ENCODE data around the gene KCNQ1OT1. TPM values are rescaled to one million over a fixed set of nuclear protein-coding genes. Genes with fewer than 3 reads are reported as not detected.

The KCNQ1OT1 gene
- total RNA-seq, 4 donors from 2014 or later = 0.16 to 0.61 (median 0.30) TPM

DNA sequence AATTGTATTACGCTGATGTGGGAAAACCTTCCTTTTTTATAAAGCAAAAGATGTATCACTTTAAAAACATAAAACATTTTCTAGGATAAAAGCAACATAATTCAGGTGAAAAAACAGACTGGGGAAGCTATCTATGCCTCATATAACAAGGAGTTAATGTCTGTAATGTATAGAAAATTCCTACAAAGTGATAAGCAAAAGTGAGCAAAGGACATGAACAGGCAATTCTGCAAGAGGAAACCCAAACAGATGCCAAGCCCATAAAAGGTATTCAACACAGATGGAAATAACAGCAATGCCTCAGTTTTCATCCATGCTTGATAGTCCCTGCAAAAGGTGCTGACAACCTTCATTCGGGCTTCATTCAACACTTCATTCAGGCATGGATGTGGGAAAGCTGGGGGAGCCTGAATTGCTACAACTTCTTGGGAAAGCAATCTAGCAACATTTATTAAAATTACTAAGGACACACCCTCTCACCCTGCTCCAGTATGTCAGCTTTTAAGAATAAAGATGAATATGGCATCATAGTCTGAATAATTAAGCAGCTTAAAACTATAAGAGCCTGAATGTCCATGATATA lies 39.3 kb downstream of the KCNQ1OT1 start:
- Histone ChIP-seq H3K9me3 (no peaks in the 10 kb centered on the region), H3K4me3 (no peak overlapping the region), H3K27ac (no peak overlapping the region), H3K36me3 (no peaks in the 10 kb centered on the region), H3K4me1 (peaks cover 0 to 11% of the 10 kb centered on the region in 2 donors), H3K27me3 (no peaks in the 10 kb centered on the region)
- DNase-seq (no peak), ATAC-seq (no peak)
- in situ Hi-C loops (cut with MboI; ENCODE audit: low sequenced_read_pairs in 4 of 4) (no loop called here), intact Hi-C loops (cut with DNase I; ENCODE audit: low total_unique reads) (no loop called here)
- TF ChIP-seq CTCF (IDR thresholded peaks at IDR 0.05 in 4 of 5, conservative IDR thresholded peaks at IDR 0.05 in 1 of 5) = no peak
- no peak for TF ChIP-seq POLR2A (IDR thresholded peaks at IDR 0.05)

DNA sequence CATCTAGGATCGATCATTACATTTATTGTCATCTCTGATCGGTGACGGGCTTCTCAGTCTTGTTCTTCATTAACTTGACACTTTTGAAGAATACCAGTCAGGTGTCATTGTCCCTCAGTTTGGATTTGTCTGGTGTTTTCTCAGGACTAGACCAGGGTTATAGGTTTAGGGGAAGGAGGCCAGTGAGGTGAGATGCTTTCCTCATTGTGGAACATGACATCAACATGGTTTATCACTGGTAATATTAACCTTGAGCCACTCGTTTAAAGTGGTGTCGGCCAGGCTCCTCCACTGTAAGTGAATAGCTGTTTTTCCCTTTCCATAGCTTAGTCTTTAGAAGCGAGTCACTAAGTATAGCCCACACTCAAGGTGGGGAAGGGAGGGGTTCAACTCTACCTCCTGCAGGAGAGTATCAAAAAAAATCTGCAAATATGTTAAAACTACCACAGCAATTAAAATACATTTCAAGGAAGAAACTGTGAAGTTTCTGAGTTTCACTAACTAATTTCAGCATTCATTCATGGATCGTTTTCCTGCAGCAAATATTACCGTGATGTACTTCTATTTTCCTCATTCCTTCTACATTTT lies 42.0 kb downstream of the KCNQ1OT1 start:
- intact Hi-C loops (cut with DNase I; ENCODE audit: low total_unique reads) = loop anchor here (10.0 kb wide), 1 partner anchor 117 kb away; no protein-coding TSS in a partner anchor
- Histone ChIP-seq H3K9me3 (no peaks in the 10 kb centered on the region), H3K27me3 (no peaks in the 10 kb centered on the region), H3K4me3 (no peak overlapping the region), H3K4me1 (peaks cover 11 to 18% of the 10 kb centered on the region in 2 donors), H3K27ac (no peak overlapping the region), H3K36me3 (no peaks in the 10 kb centered on the region)
- ATAC-seq = no peak
- DNase-seq = no peak
- in situ Hi-C loops (cut with MboI; ENCODE audit: low sequenced_read_pairs in 4 of 4) = no loop called here
- TF ChIP-seq CTCF (IDR thresholded peaks at IDR 0.05 in 4 of 5, conservative IDR thresholded peaks at IDR 0.05 in 1 of 5) = no peak
- TF ChIP-seq POLR2A (IDR thresholded peaks at IDR 0.05) = no peak

DNA sequence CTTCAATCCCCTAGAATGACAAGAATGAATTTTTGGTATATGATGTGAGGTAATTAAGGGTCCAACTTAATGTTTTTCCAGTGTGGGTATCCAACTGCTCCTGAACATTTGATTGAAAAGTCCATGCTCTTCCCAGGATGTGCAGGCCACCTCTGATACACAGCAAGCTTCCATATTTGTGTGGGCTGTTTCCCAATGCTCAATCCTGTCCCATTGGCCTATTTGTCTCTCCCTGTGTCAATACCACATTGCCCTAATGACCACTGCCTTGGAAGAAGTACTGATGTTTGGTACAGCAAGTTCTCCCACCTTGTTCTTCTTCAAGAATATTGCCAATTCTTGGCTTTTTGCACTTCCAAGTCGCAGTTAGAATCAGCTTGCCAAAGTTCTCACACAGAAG lies 42.9 kb downstream of the KCNQ1OT1 start:
- in situ Hi-C loops (cut with MboI; ENCODE audit: low sequenced_read_pairs in 4 of 4) = no loop called here
- H3K4me3 ChIP-seq = no peak overlapping the region
- H3K36me3 ChIP-seq = no peaks in the 10 kb centered on the region
- H3K27me3 ChIP-seq = no peaks in the 10 kb centered on the region
- ATAC-seq (no peak), DNase-seq (no peak)
- intact Hi-C loops (cut with DNase I; ENCODE audit: low total_unique reads) = loop anchor here (10.0 kb wide), 1 partner anchor 118 kb away; no protein-coding TSS in a partner anchor
- TF ChIP-seq CTCF (IDR thresholded peaks at IDR 0.05 in 4 of 5, conservative IDR thresholded peaks at IDR 0.05 in 1 of 5) (no peak), POLR2A (IDR thresholded peaks at IDR 0.05) (no peak)
- peaks cover 11 to 18% of the 10 kb centered on the region in 2 donors for H3K4me1 ChIP-seq
- no peaks in the 10 kb centered on the region for H3K9me3 ChIP-seq
- H3K27ac ChIP-seq = no peak overlapping the region

GRCh38 chr11:2655834-2656622 lies 43.8 kb downstream of the KCNQ1OT1 start:
- H3K4me1 ChIP-seq = peaks cover 11 to 18% of the 10 kb centered on the region in 2 donors
- in situ Hi-C loops (cut with MboI; ENCODE audit: low sequenced_read_pairs in 4 of 4) = no loop called here
- H3K27ac ChIP-seq = no peak overlapping the region
- no peaks in the 10 kb centered on the region for H3K36me3 ChIP-seq
- TF ChIP-seq CTCF (IDR thresholded peaks at IDR 0.05 in 4 of 5, conservative IDR thresholded peaks at IDR 0.05 in 1 of 5) (no peak), POLR2A (IDR thresholded peaks at IDR 0.05) (no peak)
- DNase-seq = no peak
- intact Hi-C loops (cut with DNase I; ENCODE audit: low total_unique reads) = loop anchor here (10.0 kb wide), 1 partner anchor 119 kb away; no protein-coding TSS in a partner anchor
- no peak for ATAC-seq
- H3K9me3 ChIP-seq = no peaks in the 10 kb centered on the region
- no peak overlapping the region for H3K4me3 ChIP-seq
- no peaks in the 10 kb centered on the region for H3K27me3 ChIP-seq

Data from gastrocnemius medialis (tissue), 4 donors.